K562 (cell line): ENCODE measurements around the gene DDX41. TPM values are rescaled to one million over a fixed set of nuclear protein-coding genes. Genes with fewer than 3 reads are reported as not detected.

ENCODE experiments used
- CHD1 ChIP-seq: fragments of 200-600 bp; sonication (generic); IDR thresholded peaks from one replicate; pipeline ENCODE4 v1.6.1; 2012; ENCODE audit warnings: mild to moderate bottlenecking, moderate library complexity, low read length, inconsistent platforms
- DMBX1 ChIP-seq: fragments of 250-450 bp; sonication (Bioruptor Pico); IDR thresholded peaks from 2 replicates; pipeline ENCODE4 v1.8.0; 2022; ENCODE audit warnings: inconsistent platforms, mild to moderate bottlenecking, moderate library complexity, borderline replicate concordance
- KDM5B ChIP-seq: fragments of 200-600 bp; sonication (generic); IDR thresholded peaks from 2 replicates; pipeline ENCODE4 v1.6.1; 2012; ENCODE audit warnings: low read depth, mild to moderate bottlenecking, moderate library complexity, low read length, control low read depth, inconsistent platforms; ENCODE audit not compliant: insufficient replicate concordance
- MAX ChIP-seq: sonication (generic); formaldehyde crosslinking; IDR thresholded peaks from 2 replicates; pipeline ENCODE4 v1.9.0; 2022; ENCODE audit warnings: mild to moderate bottlenecking, missing genetic modification reagents
- MAZ ChIP-seq, 2 experiments: fragments of 450-650 bp in 1 of 2; sonication (generic) in 1 of 2; formaldehyde crosslinking; IDR thresholded peaks in 1 of 2; conservative IDR thresholded peaks in 1 of 2; 2 replicates each; pipeline versions ENCODE4 v1.4.0 to v1.5.0; 2020; ENCODE audit warnings: mild to moderate bottlenecking in 1 of 2, missing genetic modification reagents in 1 of 2
- MBD2 ChIP-seq: sonication (generic); IDR thresholded peaks from 2 replicates; pipeline ENCODE4 v1.6.1; 2016; ENCODE audit warnings: low read depth, borderline replicate concordance
- PHF8 ChIP-seq: fragments of 200-600 bp; sonication (generic); IDR thresholded peaks from 2 replicates; pipeline ENCODE4 v1.6.1; 2012; ENCODE audit warnings: mixed run types, mild to moderate bottlenecking, inconsistent platforms, low read length, moderate library complexity, borderline replicate concordance
- PRDM10 ChIP-seq: fragments of 450-650 bp; IDR thresholded peaks from 2 replicates; pipeline ENCODE4 v1.6.1; 2018; ENCODE audit not compliant: partially characterized antibody
- RFX7 ChIP-seq: fragments of 250-450 bp; sonication (Bioruptor Pico); IDR thresholded peaks from 2 replicates; pipeline ENCODE4 v1.5.1; 2021; ENCODE audit warnings: mild to moderate bottlenecking
- SIN3B ChIP-seq: fragments of 450-650 bp; IDR thresholded peaks from 2 replicates; pipeline ENCODE4 v1.6.1; 2017; ENCODE audit warnings: low read depth, mild to moderate bottlenecking, moderate library complexity
- ZFX ChIP-seq: sonication (generic); formaldehyde crosslinking; IDR thresholded peaks from 2 replicates; pipeline ENCODE4 v1.8.0; 2022; ENCODE audit warnings: mild to moderate bottlenecking, missing genetic modification reagents, moderate library complexity
- ZNF184 ChIP-seq: sonication (generic); formaldehyde crosslinking; IDR thresholded peaks from 2 replicates; pipeline ENCODE4 v1.5.0; 2020; ENCODE audit warnings: missing genetic modification reagents
- polyA plus RNA-seq, 8 experiments: library from polyadenylated mRNA; depleted of rRNA in 4 of 8; stranded (reverse) in 5 of 8; unstranded in 3 of 8; fragments of >200 nt; fragmentation: Nextera tagmentation in 2 of 8; fragmentation: Illumina TruSeq in 1 of 8; extraction: Ambion mirVana in 2 of 8; extraction: Trizol in 1 of 8; gene quantifications; 2 replicates each; pipeline versions ENCODE4 v1.2.1 to v1.2.3, GENCODE V29; 2011 to 2014; ENCODE audit warnings: inconsistent platforms in 1 of 8, missing spikeins in 1 of 8
- total RNA-seq, 7 experiments: library from RNA; depleted of rRNA in 6 of 7; stranded (reverse); fragments of >200 nt in 6 of 7; fragmentation: Illumina TruSeq in 2 of 7; extraction: Trizol in 2 of 7; gene quantifications; 2 replicates each; pipeline versions ENCODE4 v1.2.1 to v1.2.3, GENCODE V29; 2011 to 2021; ENCODE audit warnings: low replicate concordance in 1 of 7
- TF ChIP-seq, protein P1 (sequence below): sonication (generic); formaldehyde crosslinking; IDR thresholded peaks from 2 replicates; pipeline ENCODE4 v1.8.1; 2023; ENCODE audit warnings: mild to moderate bottlenecking, missing genetic modification reagents
- TF ChIP-seq, protein P2 (sequence below): sonication (generic); formaldehyde crosslinking; IDR thresholded peaks from 2 replicates; pipeline ENCODE4 v1.8.0; 2022; ENCODE audit warnings: missing genetic modification reagents, mild to moderate bottlenecking, moderate library complexity, borderline replicate concordance
- TF ChIP-seq, protein P3 (sequence below): fragments of 250-450 bp; sonication (Bioruptor Pico); IDR thresholded peaks from 2 replicates; pipeline ENCODE4 v1.5.0; 2022; ENCODE audit warnings: mild to moderate bottlenecking

Gene DDX41
- total and polyA plus RNA-seq, 9 of the 15 experiments (the other 6 are each of a cell fraction or from before 2014, with no cell fraction given), result 38.2 to 284 (median 116) TPM

- TF ChIP-seq PRDM10 (no peak), MBD2 (no peak), RFX7 (CRISPR knock-in tag) (no peak), PHF8 (peak; percentile 34; the same call in 1 of the 2 replicates), CHD1 (peak; percentile 48), MAZ (CRISPR knock-in tag; conservative IDR thresholded peaks at IDR 0.05 in 1 of 2, IDR thresholded peaks at IDR 0.05 in 1 of 2) (peak; percentile 45 to 78), KDM5B (no peak), ZNF184 (no peak), MAX (peak; percentile 31), ZFX (CRISPR knock-in tag) (peak; percentile 49; the same call in 1 of the 2 replicates), SIN3B (no peak), DMBX1 (no peak)
- TF ChIP-seq, protein P1, sequence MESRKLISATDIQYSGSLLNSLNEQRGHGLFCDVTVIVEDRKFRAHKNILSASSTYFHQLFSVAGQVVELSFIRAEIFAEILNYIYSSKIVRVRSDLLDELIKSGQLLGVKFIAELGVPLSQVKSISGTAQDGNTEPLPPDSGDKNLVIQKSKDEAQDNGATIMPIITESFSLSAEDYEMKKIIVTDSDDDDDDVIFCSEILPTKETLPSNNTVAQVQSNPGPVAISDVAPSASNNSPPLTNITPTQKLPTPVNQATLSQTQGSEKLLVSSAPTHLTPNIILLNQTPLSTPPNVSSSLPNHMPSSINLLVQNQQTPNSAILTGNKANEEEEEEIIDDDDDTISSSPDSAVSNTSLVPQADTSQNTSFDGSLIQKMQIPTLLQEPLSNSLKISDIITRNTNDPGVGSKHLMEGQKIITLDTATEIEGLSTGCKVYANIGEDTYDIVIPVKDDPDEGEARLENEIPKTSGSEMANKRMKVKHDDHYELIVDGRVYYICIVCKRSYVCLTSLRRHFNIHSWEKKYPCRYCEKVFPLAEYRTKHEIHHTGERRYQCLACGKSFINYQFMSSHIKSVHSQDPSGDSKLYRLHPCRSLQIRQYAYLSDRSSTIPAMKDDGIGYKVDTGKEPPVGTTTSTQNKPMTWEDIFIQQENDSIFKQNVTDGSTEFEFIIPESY (CRISPR knock-in tag), result no peak
- TF ChIP-seq, protein P2, sequence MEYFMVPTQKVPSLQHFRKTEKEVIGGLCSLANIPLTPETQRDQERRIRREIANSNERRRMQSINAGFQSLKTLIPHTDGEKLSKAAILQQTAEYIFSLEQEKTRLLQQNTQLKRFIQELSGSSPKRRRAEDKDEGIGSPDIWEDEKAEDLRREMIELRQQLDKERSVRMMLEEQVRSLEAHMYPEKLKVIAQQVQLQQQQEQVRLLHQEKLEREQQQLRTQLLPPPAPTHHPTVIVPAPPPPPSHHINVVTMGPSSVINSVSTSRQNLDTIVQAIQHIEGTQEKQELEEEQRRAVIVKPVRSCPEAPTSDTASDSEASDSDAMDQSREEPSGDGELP (CRISPR knock-in tag), result peak; percentile 96
- TF ChIP-seq, protein P3, sequence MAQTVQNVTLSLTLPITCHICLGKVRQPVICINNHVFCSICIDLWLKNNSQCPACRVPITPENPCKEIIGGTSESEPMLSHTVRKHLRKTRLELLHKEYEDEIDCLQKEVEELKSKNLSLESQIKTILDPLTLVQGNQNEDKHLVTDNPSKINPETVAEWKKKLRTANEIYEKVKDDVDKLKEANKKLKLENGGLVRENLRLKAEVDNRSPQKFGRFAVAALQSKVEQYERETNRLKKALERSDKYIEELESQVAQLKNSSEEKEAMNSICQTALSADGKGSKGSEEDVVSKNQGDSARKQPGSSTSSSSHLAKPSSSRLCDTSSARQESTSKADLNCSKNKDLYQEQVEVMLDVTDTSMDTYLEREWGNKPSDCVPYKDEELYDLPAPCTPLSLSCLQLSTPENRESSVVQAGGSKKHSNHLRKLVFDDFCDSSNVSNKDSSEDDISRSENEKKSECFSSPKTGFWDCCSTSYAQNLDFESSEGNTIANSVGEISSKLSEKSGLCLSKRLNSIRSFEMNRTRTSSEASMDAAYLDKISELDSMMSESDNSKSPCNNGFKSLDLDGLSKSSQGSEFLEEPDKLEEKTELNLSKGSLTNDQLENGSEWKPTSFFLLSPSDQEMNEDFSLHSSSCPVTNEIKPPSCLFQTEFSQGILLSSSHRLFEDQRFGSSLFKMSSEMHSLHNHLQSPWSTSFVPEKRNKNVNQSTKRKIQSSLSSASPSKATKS (CRISPR knock-in tag), result no peak
Observed at GRCh38 chr5:177472460-177473442, 44.0 kb downstream of the DDX41 start (continued).
